GM21576 (cell line): Measurements from ENCODE around the gene PALM3.
"Not testable (repeated sequence)": the region's sequence is repeated elsewhere in the genome, so short reads cannot be mapped to it uniquely, and the experiment has no call there.

Experiments
- ATAC-seq: cut with Tn5 transposase; IDR thresholded peaks from one replicate; pipeline ENCODE4 v1.9.1; 2021; ENCODE audit warnings: mild to moderate bottlenecking, moderate library complexity; ENCODE audit not compliant: unreplicated experiment

The PALM3 gene

DNA sequence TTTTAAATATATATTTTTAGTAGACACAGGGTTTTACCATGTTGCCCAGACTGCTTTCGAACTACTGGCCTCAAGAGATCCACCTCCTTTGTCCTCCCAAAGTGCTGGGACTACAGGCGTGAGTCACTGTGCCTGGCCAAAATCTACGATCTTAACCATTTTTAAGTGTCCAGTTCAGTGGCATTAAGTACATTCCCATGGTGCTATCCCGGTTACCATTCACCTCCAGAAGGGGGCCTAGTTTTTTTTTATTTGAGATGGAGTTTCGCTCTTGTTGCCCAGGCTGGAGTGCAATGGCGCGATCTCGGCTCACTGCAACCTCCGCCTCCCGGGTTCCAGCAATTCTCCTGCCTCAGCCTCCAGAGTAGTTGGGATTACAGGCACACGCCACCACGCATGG, 26.7 kb downstream of the PALM3 start:
- ATAC-seq = not testable (repeated sequence)

DNA sequence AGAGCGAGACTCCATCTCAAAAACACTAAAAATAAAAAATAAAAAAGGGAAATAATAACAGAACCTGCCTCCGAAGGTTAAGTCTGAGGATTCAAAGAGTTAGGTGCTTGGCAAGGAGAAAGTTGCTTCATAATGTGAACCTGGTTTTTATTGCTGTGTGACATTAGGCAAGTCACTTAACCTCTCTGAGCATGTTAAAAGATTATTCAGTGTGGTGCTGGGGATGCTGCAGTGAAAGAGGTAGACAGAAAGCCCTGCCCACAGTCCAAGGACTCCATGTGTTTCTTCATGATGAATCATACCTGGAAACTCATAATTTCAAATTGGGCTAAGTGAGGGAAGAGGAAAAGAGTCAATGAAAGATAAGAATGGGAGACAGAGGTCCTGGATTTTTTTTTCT, 27.9 kb downstream of the PALM3 start:
- ATAC-seq = no peak

DNA sequence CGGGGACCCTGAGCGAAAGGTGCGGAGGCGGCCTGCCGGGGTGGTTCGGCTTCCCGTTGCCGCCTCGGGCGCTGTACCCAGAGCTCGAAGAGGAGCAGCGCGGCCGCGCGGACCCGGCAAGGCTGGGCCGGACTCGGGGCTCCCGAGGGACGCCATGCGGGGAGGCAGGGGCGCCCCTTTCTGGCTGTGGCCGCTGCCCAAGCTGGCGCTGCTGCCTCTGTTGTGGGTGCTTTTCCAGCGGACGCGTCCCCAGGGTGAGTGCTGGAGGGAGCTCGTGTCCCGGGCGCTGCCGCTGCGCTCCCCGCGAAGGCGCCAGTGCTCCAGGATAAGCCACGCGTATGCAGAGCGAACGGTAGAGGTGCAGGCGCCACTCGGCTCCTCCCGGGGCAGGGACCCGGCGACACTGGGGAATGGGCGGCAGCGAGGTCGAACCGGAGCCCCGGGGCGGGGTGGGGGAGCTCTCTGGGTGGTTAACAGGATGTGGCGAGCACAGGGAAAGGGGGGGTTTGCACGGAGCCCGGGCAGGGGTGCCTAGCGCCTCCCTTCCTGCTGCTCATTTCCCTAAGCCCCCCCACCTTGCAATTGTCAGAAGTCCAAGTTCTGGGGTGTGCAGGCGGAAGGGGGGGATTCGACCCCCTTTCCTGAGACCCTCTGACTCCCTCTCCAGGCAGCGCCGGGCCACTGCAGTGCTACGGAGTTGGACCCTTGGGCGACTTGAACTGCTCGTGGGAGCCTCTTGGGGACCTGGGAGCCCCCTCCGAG, 30.0 kb downstream of the PALM3 start, which contains the start of gene IL27RA:
Gene IL27RA (plus strand): TSS at position 44 of the 762 bp plus-strand sequence. CDS start 111 bp downstream, at position 155.
- peak; percentile 49 for ATAC-seq

DNA sequence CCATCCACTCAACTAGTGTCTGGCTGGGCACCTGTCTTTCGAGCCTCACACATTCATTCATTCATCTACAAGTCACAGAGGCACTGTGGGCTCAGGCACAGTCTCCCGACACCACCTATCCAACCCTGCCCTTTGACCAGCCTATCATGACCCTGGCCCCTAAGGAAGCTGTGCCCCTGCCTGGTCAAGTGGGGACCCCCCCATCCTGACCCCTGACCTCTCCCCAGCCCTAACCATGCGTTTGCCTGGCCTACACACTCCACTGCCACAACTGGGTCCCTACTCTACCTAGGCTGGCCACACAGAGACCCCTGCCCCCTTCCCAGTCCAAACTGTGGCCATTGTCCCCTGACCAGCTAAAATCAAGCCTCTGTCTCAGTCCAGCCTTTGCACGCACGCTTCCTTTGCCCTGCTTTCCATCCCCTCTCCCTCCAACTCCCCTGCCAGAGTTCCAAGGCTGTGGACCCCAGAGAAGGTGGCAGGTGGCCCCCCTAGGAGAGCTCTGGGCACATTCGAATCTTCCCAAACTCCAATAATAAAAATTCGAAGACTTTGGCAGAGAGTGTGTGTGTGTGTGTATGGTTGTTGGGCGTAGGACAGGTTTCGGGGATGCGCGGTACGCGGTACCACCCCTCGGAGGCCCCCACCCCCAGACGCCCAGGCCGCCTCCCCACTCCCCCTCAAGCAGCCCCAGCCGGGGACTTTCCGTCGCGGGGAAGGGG, 30.7 kb downstream of the PALM3 start:
- ATAC-seq = no peak

DNA sequence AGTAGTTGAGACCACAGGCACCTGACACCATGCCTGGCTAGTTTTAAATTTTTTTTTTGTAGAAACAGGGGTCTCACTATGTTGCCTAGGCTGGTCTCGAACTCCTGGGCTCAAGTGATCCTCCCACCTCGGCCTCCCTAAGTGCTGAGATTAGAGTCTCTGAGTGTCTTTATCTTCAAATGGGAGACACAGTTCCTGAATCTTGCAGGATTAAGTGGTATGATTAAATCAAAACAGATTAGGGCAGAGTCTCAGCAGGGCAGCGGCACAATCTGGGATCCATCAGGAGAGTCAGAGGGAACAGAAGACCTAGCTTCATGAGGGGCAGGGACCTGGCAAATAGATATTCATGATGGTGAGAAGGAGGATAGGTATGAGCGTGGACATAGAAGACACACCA, 33.0 kb downstream of the PALM3 start:
- ATAC-seq = no peak

DNA sequence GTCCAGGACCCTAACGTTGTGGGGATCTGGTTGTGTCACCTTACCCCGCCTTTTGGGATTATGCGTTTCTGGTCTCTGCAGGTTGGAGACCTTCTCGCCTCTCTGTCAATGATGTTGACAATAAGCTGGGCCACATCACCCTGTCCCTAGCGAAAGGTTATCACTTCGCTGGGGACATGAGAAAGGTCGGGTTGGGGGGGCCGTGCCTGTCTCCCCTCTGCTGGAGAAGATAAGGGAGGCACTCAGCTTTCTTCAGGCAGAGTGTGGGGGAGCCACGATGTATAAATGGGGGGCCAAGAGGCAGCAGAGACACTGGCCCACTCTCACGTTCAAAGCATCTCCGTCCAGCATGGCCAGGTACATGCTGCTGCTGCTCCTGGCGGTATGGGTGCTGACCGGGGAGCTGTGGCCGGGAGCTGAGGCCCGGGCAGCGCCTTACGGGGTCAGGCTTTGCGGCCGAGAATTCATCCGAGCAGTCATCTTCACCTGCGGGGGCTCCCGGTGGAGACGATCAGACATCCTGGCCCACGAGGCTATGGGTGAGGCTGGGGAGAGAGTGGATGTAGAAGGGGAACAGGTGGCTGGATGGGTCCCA, 33.9 kb downstream of the PALM3 start, which contains the start of gene RLN3:
Gene RLN3 (plus strand): TSS at position 293 of the 595 bp plus-strand sequence. CDS start 57 bp downstream, at position 350.
- ATAC-seq = no peak

DNA sequence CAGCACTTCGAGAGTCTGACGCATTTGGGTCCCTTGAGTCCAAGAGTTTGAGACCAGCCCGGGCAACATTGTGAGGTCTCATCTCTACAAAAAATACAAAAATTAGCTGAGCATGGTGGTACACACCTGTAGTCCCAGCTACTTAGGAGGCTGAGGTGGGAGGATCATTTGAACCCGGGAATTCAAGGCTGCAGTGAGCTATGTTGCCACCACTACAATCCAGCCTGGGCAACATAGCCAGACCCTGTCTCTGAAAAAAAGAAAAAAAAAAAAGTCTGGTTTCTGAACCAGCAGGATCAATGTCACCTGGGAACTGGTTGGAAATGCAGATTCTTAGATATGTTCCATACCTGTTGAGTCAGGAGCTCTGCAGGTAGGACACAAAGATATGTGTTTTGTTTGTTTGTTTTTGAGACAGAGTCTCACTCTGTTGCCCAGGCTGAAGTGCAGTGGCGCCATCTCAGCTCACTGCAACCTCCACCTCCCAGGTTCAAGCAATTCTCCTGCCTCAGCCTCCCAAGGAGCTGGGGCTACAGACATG, 35.2 kb downstream of the PALM3 start:
- ATAC-seq = not testable (repeated sequence)

DNA sequence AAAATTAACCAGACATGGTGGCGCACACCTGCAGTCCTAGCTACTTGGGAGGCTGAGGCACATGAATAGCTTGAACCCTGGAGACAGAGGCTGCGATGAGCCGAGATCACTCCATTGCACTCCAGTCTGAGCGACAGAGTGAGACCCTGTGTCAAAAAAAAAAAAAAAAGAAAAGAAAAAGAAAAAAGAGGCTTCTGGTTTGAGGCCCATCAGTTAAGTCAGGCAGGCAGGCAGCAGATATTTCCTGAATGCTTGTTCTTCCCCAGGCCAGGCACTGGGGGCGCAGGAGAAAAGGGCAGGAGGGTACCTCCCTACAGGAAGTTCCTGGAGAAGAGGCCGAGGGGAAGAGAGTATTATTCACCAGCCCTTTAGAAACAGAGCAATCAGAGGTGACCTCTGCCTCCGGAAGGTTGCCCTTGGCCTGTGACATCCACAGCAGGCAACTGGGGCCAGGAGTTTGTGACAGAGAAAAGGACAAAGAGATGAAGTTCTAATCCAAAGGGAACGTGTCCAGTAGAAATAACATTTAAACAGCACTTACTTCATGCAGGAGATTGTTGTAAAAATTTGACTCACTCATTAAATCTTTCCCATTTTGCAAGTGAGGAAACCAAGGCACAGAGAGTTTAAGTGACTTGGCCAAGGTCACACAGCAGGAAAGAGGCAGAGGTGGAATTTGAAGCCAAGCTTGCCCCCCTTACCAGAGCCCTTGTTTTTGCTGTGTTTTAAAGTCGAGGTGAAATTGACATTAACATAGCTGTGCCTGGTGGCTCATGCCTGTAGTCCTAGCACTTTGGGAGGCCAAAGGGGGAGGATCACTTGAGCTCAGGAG, 38.3 kb downstream of the PALM3 start:
- no peak for ATAC-seq

DNA sequence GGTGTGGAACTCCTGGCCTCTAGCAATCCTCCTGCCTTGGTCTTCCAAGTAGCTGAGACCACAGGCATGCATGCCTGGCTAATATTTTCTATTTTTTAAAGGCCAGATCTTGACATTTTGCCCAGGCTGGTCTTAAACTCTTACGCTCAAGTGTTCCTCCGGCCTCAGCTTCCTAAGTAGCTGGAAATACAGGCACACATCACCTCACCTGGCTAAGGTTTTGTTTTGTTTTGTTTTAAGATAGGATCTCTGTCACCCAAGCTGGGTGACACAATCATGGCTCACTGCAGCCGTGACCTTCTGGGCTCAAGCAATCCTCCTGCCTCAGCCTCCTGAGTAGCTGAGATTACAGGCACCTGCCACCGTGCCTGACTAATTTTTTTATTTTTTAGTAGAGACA, 39.4 kb downstream of the PALM3 start:
- ATAC-seq = no peak

DNA sequence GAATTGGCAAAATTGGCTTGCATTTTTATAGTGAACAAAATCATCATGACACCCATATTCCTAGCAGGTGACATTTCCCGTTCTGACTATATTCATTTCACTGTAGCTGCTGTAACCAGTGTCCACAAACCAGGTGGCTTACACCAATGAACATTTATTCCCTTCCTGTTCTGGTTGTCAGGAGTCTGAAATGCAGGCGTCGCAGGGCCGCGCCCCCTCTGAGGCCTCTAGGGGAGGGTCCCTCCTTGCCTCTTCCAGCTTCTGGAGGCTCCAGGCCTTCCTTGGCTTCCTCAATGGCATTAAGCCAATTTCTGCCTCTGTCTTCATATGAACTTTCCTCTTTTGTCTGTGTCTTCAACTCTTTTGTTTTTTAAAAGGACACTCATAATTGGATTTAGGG, 40.4 kb downstream of the PALM3 start:
- no peak for ATAC-seq

DNA sequence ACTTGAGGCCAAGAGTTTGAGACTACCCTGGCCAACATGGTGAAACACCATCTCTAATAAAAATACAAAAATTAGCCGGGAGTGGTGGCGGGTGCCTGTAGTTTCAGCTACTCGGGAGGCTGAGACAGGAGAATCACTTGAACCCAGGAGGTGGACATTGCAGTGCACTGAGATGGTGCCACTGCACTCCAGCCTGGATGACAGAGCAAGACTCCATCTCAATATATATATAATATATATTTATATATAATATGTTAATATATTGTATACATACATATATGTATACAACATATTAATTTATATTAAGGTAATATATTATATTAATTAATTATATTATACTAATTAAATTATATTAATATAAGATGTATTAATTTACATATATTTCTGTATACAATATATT, 42.1 kb downstream of the PALM3 start:
- ATAC-seq = not testable (repeated sequence)

DNA sequence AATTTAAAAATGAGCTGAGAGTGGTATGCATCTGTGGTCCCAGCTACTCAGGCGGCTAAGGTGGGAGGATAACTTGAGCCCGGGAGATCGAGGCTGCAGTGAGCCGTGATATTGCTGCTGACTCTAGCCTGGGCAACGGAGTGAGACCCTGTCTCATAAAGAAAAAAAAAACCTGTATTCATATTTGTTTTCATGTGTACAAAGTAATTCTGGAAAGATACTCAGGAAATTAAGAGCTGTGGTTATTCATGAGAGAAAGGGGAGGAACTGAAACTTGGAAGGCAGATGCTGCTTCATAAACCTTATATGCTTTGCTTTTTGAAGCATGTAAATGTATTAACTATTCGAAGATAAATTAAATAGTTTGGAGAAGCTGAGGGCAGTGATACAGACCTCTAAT, 42.8 kb downstream of the PALM3 start:
- no peak for ATAC-seq

DNA sequence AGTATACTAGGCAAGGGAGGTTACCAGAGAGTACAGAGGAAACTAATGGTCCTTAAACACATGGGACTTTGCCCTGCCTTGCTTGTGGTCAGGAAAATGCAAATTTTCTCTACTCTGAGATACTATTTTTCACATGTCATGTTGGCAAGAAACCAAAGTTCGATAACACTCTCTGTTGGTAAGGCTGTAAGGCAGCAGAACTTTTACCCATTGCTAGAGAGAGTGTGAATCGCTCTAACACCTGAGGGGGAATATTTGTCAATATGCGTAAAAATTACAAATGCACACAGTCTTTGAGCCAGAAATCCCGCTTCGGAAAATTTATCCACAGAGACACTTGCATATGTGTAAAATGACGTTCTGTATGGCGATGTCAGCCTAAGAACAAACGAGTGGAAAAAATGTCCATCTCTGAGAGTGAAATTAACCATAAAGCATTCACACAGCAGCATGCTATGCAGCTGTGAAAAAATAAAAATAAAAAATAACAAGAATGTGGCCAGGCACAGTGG, 46.3 kb downstream of the PALM3 start:
- ATAC-seq = peak; percentile 78

DNA sequence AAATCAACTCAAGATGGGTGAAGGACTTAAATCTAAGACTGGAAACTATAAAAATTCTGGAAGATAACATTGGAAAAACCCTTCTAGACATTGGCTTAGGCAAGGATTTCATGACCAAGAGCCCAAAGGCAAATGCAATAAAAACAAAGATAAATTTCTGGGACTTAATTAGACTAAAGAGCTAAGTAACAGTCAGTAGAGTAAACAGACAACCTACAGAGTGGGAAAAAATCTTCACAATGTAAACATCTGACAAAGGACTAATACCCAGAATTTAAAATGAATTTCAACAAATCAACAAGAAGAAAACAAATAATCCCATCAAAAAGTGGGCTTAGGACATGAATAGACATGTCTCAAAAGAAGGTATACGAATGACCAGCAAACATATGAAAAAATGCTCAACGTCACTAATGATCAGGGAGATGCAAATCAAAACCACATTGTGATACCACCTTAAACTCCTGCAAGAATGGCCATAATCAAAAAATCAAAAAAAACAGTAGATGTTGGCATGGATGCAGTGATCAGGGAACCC, 49.4 kb downstream of the PALM3 start:
- no peak for ATAC-seq

DNA sequence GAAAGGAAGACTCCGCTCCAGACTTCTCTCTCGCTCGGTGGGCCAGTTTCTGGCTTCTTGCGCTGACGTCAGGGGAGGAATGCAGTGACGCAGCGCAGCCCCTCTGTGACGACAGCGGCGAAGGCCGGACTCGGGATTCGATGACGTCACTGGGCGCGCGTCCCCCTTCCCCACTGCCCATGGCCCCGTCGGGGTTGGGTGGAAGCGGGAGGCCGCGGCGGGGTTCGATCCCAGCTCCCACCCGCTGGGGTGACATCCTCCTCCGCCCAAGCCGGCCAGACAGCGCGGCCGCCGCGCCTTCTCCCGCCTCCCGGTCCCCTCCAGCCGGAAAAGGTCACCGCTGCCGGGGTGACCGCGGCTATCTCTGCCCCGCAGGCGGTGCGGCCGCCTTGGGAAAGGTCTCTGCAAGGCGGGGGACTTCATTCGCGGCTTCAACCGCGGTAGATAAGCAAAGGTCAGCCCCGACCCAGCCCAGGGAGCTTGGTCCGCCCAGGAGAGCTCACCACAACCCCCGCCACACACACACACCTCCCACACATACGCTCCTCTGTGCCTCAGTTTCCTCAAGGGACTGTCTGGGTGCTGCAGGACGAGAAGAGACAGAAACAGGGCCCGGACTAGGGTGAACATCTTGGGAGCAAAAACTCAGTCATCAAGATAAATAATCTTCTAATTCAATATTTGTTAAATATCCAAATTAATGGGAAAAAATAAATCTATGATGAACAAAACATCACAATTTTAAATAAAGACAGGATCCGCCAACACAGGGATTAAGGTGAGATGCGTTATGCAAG, 54.9 kb downstream of the PALM3 start:
- peak; percentile 32 for ATAC-seq

DNA sequence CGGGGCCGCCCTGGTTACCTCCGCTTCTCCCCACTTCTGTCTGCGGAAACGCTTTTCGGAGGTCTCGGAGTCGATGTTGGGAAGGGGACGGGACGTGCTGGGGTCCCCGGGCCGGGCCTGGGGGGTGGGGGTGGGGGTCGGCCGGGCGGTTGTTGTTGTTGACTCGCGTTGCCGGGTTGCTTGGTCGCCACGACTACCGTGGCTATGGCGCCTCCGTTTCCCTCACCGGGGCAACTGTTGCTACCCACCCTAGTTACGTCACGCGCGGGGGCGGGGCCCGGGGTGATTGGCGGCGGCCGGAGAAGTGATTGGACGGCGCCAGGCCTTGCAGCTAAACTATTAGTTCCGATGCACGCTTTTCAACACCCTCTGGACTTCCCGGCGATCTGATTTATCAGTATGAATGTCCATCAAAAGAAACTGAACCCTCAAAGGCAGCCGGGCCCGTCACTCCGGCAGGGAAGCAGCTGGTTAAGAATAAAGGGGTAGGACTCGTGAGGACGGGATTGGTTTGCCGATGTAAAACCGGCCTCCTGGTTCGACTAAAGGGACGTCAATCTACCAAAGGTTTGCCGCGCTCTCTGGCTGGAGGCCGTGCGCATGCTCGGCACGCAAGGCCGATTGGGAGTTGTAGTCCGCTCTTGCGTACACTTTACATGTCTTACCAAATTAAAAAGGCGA, 55.7 kb downstream of the PALM3 start, which contains the start of gene RFX1:
Gene RFX1 (minus strand): TSS at position 236 of the 681 bp plus-strand sequence. CDS start 12,477 bp downstream, outside the sequence.
- ATAC-seq = peak; percentile 66

DNA sequence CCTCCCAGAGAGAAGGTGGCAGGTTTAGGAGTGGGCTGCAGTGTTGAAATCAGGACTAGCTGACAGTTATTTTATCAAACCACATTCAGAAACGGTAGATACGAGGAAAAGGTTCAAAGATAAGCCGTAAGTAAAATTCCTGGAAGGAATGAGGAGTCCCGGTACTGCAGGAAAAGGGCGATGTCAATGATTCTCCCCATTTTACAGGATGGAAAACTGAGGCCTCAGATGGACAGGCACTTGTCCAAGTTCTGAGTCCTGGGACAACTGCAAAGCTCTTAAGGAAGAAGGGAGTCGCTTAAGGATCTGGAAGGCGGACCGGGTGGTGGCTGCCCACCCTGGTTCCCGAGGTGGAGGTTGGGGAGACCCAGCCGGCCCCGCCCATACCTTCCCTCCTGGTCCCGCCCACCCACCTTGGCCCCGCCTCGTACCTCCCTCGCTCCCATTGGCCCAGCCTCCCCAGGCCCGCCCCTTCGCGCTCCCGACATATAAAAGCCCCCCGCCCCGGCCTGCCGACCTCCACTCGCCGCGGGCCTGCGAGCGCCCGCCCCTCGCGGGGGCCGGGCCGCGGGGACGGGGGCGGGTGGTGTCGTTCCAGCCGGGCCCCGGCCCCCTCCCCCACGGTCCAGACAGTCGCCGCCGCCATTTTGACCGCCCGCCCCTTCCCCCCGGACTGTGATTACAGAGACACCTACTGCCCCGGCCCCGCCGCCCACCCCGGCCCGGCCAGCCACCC, 56.4 kb downstream of the PALM3 start:
- ATAC-seq = peak; percentile 28
